ENCODE results near the gene YPEL3.
A peak's percentile ranks its signal among the peaks of the same experiment; 100 is the strongest.

Gene YPEL3

DNA sequence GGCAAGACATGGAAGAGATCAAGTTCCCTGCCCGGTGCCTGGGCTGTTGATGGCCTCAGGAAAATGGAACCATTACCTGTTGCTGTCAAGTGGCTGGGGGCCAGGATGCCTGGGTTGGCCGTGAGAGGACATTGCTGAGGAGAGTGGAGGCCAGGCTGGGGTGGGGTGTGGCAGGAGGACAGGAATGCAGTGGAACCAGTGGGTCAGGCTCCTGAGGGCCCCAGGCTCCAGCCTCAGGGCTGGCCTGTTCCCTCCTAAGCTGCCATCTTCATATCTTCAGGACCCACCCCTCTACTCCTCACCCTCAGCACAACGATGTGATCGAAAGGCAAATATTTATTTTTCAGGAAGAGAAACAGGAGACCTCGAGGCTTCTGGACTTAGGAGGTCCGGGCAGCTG lies 8.5 kb upstream of the YPEL3 start:
- no peak overlapping the region for H3K4me3 ChIP-seq (ENCODE audit: low read depth, low read length)
- CTCF ChIA-PET = interaction anchor here (4.1 to 7.4 kb wide), 2 partner anchors 8 to 12 kb away, joined by 33 to 82 read pairs; partner anchors contain the start of genes GDPD3 and TBX6

DNA sequence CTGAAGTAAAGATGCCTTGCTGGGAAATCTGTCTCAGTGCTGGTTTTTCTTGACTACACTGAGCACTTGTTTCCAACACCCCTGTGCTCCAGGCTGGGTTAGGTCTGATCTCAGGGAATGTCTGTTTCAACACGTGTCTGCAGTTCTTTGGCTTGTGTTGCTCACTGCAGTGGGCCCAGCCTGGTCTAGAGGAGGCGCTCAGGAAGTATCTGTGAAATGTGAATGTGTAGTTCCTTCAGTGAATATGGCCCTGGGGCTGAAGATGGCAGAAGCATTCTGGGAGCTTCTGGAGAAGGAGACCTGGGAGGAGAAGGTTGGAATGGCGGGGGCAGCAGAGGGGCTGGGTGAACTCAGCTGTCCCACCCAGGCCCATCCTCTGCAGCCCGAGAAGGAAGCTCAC lies 8.1 kb upstream of the YPEL3 start:
- ChIA-PET POLR2A (no interaction called here), CTCF (interaction anchor here (4.1 to 7.4 kb wide), 2 partner anchors 8 to 11 kb away, joined by 33 to 82 read pairs; partner anchors contain the start of genes GDPD3 and TBX6)
- no peak overlapping the region for H3K4me3 ChIP-seq (ENCODE audit: low read depth, low read length)
- no peak for DNase-seq (ENCODE audit: low read depth, low spot score)
- TF ChIP-seq, protein P1, sequence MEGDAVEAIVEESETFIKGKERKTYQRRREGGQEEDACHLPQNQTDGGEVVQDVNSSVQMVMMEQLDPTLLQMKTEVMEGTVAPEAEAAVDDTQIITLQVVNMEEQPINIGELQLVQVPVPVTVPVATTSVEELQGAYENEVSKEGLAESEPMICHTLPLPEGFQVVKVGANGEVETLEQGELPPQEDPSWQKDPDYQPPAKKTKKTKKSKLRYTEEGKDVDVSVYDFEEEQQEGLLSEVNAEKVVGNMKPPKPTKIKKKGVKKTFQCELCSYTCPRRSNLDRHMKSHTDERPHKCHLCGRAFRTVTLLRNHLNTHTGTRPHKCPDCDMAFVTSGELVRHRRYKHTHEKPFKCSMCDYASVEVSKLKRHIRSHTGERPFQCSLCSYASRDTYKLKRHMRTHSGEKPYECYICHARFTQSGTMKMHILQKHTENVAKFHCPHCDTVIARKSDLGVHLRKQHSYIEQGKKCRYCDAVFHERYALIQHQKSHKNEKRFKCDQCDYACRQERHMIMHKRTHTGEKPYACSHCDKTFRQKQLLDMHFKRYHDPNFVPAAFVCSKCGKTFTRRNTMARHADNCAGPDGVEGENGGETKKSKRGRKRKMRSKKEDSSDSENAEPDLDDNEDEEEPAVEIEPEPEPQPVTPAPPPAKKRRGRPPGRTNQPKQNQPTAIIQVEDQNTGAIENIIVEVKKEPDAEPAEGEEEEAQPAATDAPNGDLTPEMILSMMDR (IDR thresholded peaks at IDR 0.05; ENCODE audit: insufficient read depth, low read length, missing control alignments) = no peak

More for the DNA sequence above, 8.5 kb upstream of the YPEL3 start:
- TF ChIP-seq, protein P1 (IDR thresholded peaks at IDR 0.05; ENCODE audit: insufficient read depth, low read length, missing control alignments) = no peak
- DNase-seq (ENCODE audit: low read depth, low spot score) = no peak
- POLR2A ChIA-PET = no interaction called here

DNA sequence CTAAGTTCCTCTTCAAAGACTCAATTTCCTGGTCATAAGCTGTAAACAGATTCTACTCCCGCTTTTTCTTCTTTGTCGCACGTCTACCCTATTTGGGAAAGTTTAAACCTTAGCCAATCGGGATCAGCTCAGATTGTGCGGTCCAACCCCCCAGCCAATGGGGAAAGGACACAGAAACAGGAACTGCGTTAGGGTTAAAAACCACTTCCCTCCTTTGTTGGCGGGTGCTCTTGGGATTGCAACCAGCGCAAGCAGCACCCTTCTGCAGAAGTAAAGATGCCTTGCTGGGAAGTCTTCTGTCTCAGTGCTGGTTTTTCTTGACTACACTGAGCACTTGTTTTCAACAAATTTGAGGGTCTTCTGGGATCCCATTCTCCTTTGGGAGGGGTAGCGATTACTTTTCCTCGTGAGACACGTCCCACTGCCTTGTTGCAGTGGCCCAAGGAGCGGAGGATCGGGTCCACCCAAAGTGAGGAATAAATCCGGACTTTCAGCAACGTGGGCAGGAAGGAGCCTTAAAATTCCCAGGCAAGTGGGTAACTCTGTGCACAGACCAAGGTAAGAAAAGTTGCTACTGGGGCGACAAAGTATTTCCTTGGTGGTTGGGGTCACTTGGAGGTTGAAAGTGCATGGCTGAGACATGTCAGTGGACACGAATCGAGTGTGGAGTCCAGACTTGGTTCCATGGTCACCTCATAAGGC lies 1.0 kb upstream of the YPEL3 start:
- no peak overlapping the region for H3K4me3 ChIP-seq (ENCODE audit: low read depth, low read length)
- ChIA-PET CTCF (interaction anchor here (1.0 kb wide), 1 partner anchor 15 kb away, joined by 4 read pairs; no protein-coding TSS in a partner anchor), POLR2A (no interaction called here)
- TF ChIP-seq, protein P1 (IDR thresholded peaks at IDR 0.05; ENCODE audit: insufficient read depth, low read length, missing control alignments) = no peak
- DNase-seq (ENCODE audit: low read depth, low spot score) = no peak

DNA sequence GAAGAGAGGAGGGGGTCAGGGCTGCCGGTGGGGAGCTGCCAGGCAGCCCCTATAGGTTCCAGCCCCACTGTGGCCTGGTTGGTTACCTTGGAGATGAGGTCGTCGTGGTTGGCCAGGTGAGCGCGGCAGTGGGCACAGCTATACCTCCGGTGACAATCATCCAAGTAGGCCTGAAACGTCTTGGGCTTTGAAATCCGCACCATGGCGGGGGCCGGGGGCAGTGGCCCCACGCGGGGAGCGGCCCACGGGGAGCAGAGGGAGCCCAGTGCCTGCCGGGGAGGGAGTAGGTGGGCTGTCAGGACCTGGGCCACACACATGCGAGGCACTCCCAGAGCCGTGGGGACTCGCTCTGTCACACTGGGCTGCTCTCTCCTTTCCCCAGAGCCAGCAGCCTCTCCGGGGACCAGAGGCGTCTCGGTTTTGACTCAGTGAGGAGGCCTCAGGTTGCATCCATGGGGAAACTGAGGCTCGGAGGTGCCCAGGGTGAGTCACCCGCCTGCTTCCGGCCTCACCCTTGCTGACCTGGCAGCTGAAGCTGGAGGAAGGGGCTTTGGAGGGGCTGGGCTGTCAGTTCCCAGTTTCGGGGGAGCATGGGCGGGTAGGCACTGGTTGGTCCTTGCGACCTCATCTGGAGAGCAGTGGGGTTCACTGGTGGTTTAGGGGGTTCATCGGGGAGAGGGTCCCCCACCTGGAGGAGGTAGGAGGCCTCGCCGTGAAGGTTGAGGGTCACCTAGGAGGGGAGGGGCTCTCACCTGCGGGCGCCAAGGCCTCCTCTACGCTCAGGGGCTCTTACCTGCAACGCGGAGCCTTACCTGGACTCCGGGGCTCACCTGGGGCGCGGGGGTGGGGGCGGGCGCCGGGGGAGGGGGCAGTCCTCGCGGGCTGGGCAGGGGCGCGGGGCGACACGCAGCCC lies 591 bp downstream of the YPEL3 start:
- TF ChIP-seq, protein P1 (IDR thresholded peaks at IDR 0.05; ENCODE audit: insufficient read depth, low read length, missing control alignments) = no peak
- H3K4me3 ChIP-seq (ENCODE audit: low read depth, low read length) = peak overlapping the region; percentile 69
- no peak for DNase-seq (ENCODE audit: low read depth, low spot score)
- ChIA-PET POLR2A (no interaction called here), CTCF (interaction anchor here (0.7 to 6.9 kb wide), 3 partner anchors 17 kb away, joined by 4 to 100 read pairs (median 4); partner anchors contain the start of gene PPP4C)

DNA sequence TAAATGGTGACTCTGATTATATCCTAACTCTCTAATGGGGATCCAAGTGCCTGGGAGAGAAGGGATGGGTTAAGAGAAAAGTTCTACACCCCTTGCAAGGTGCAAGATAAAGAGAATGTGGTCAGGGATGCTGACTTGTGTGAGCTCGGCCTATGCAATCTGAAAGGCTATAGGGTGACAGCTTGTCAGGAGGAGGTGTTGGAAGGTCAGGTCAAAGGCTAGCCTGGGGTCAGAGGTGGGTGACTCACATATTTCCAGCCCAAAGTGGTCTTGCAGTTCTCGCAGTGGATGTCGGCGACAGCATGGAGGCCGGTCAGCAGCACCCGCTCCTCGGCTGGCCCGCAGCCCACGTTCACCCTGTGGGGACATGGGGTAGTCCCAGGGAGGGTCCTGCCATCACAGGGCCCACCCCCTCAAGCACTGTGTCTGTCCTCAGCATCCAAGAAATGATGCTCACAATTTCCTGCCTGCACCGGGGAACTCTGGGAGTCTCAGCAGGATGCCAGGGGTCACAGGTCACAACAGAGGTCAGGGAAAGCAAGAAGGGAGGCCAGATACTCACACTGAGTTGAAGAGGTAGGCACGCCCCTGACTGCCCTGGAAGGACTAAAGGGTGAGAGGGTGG lies 1.4 kb downstream of the YPEL3 start:
- POLR2A ChIA-PET = interaction anchor here (1.9 kb wide), 1 partner anchor 29 kb away, joined by 6 read pairs; the partner anchor contains the start of gene ALDOA
- TF ChIP-seq, protein P1 (IDR thresholded peaks at IDR 0.05; ENCODE audit: insufficient read depth, low read length, missing control alignments) = no peak
- peak overlapping the region; percentile 69 for H3K4me3 ChIP-seq (ENCODE audit: low read depth, low read length)
- CTCF ChIA-PET = interaction anchor here (0.7 to 6.9 kb wide), 6 partner anchors 9 to 534 kb away, joined by 3 to 100 read pairs (median 6); partner anchors contain the start of gene PPP4C
- DNase-seq (ENCODE audit: low read depth, low spot score) = no peak
